PC-3 (cell line): ENCODE results near the gene CCDC169.
A peak's percentile ranks its signal among the peaks of the same experiment; 100 is the strongest.

Source experiments
- EZH2 ChIP-seq: fragments of 300-600 bp; sonication (generic); IDR thresholded peaks from one replicate; pipeline ENCODE4 v1.6.1; 2017; ENCODE audit warnings: antibody characterized with exemption, mild to moderate bottlenecking, low read length; ENCODE audit not compliant: unreplicated experiment
- EZH2phosphoT487 ChIP-seq: fragments of 300-600 bp; sonication (generic); IDR thresholded peaks from 2 replicates; pipeline ENCODE4 v1.6.1; 2018; ENCODE audit warnings: mild to moderate bottlenecking, antibody characterized with exemption, low read length, borderline replicate concordance
- TF ChIP-seq, protein P1 (sequence below): fragments of 300-600 bp; sonication (generic); conservative IDR thresholded peaks from 2 replicates; pipeline ENCODE4 v1.5.1; 2017; ENCODE audit warnings: antibody characterized with exemption, low read depth, mild to moderate bottlenecking, low read length

GRCh38 chr13:36275190-36276002 is 22.2 kb downstream of the CCDC169 start:
- TF ChIP-seq EZH2, result no peak
- TF ChIP-seq, protein P1, sequence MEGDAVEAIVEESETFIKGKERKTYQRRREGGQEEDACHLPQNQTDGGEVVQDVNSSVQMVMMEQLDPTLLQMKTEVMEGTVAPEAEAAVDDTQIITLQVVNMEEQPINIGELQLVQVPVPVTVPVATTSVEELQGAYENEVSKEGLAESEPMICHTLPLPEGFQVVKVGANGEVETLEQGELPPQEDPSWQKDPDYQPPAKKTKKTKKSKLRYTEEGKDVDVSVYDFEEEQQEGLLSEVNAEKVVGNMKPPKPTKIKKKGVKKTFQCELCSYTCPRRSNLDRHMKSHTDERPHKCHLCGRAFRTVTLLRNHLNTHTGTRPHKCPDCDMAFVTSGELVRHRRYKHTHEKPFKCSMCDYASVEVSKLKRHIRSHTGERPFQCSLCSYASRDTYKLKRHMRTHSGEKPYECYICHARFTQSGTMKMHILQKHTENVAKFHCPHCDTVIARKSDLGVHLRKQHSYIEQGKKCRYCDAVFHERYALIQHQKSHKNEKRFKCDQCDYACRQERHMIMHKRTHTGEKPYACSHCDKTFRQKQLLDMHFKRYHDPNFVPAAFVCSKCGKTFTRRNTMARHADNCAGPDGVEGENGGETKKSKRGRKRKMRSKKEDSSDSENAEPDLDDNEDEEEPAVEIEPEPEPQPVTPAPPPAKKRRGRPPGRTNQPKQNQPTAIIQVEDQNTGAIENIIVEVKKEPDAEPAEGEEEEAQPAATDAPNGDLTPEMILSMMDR, result peak; percentile 64
- no peak for TF ChIP-seq EZH2phosphoT487
